SK-N-SH (cell line): Measurements from ENCODE around the gene WTAP. TPM values are rescaled to one million over a fixed set of nuclear protein-coding genes. Genes with fewer than 3 reads are reported as not detected.

ENCODE experiments used
- CTCF ChIA-PET: fragments of 300-600, 350-600 bp; formaldehyde crosslinking; extraction: SDS; loops from one replicate; lab custom pipeline; 2021; lab: Yijun Ruan, JAX
- POLR2A ChIA-PET: fragments of 350-600 bp; sonication (Branson Sonifier 250); formaldehyde crosslinking; extraction: SDS; loops from one replicate; lab custom pipeline; 2020; ENCODE audit warnings: antibody characterized with exemption, inconsistent platforms; lab: Yijun Ruan, JAX
- DNase-seq: peaks from one replicate; pipeline ENCODE4 v3.0.0; 2012
- H2AFZ ChIP-seq: fragments of 200-600 bp; sonication (generic); 2 replicates; pipeline ENCODE4 v1.8.1; 2016; ENCODE audit warnings: antibody characterized with exemption, mild to moderate bottlenecking, low read depth
- H3F3A ChIP-seq: fragments of 200-600 bp; sonication (generic); replicated peaks from 2 replicates; pipeline ENCODE3; 2016; ENCODE audit warnings: antibody characterized with exemption, mild to moderate bottlenecking; ENCODE audit not compliant: insufficient read depth
- H3K27ac ChIP-seq, 2 experiments: fragments of 200-500 bp in 1 of 2; fragments of 200-600 bp in 1 of 2; sonication (Bioruptor generic) in 1 of 2; sonication (generic), shearing (Covaris generic) in 1 of 2; 2 replicates each; pipeline versions ENCODE4 v1.5.1 to v1.6.1; 2014 to 2016; ENCODE audit warnings: low read depth in 2 of 2, inconsistent platforms in 1 of 2, low read length in 1 of 2, mild to moderate bottlenecking in 1 of 2, mixed read lengths in 1 of 2
- H3K27me3 ChIP-seq: fragments of 200-600 bp; sonication (generic), shearing (Covaris generic); 2 replicates; pipeline ENCODE4 v1.6.1; 2016; ENCODE audit warnings: mixed run types; ENCODE audit not compliant: insufficient read depth
- H3K36me3 ChIP-seq, 2 experiments: fragments of 200-500 bp in 1 of 2; fragments of 200-600 bp in 1 of 2; sonication (Bioruptor generic) in 1 of 2; sonication (generic) in 1 of 2; replicated peaks in 1 of 2; 2 replicates each; pipeline versions ENCODE3 to v1.5.1; 2014 to 2016; ENCODE audit warnings: low read length in 1 of 2, mild to moderate bottlenecking in 1 of 2; ENCODE audit not compliant: insufficient read depth in 2 of 2, control insufficient read depth in 1 of 2
- H3K4me1 ChIP-seq, 2 experiments: fragments of 200-500 bp in 1 of 2; fragments of 200-600 bp in 1 of 2; sonication (Bioruptor generic) in 1 of 2; sonication (generic), shearing (Covaris generic) in 1 of 2; 2 replicates each; pipeline versions ENCODE4 v1.5.1 to v1.6.1; 2014 to 2016; ENCODE audit warnings: low read depth in 1 of 2, low read length in 1 of 2, mixed run types in 1 of 2; ENCODE audit not compliant: insufficient read depth in 2 of 2, control insufficient read depth in 1 of 2
- H3K4me2 ChIP-seq: fragments of 200-600 bp; sonication (generic), shearing (Covaris generic); 2 replicates; pipeline ENCODE4 v1.6.1; 2017; ENCODE audit warnings: mixed run types
- H3K4me3 ChIP-seq, 2 experiments: fragments of 200-500 bp in 1 of 2; fragments of 200-600 bp in 1 of 2; sonication (Bioruptor generic) in 1 of 2; sonication (generic), shearing (Covaris generic) in 1 of 2; 2 replicates each; pipeline versions ENCODE4 v1.5.1 to v1.8.1; 2014 to 2016; ENCODE audit warnings: low read depth in 2 of 2, inconsistent platforms in 1 of 2, low read length in 1 of 2, mild to moderate bottlenecking in 1 of 2, mixed read lengths in 1 of 2, moderate library complexity in 1 of 2
- H3K79me2 ChIP-seq: fragments of 200-600 bp; sonication (generic); 2 replicates; pipeline ENCODE4 v1.8.1; 2017; ENCODE audit warnings: mild to moderate bottlenecking; ENCODE audit not compliant: insufficient read depth
- H3K9ac ChIP-seq: fragments of 200-600 bp; sonication (generic); 2 replicates; pipeline ENCODE4 v1.6.1; 2017; ENCODE audit warnings: mixed run types
- H3K9me2 ChIP-seq: fragments of 200-600 bp; sonication (generic); 2 replicates; pipeline ENCODE4 v1.6.1; 2017; ENCODE audit warnings: mixed run types
- H3K9me3 ChIP-seq: fragments of 200-600 bp; sonication (generic); 2 replicates; pipeline ENCODE4 v1.6.1; 2017; ENCODE audit warnings: mixed run types, mild to moderate bottlenecking, moderate library complexity
- H4K20me1 ChIP-seq: fragments of 200-600 bp; sonication (generic); 2 replicates; pipeline ENCODE4 v1.6.1; 2017; ENCODE audit warnings: mild to moderate bottlenecking, mixed run types; ENCODE audit not compliant: insufficient read depth
- CHD2 ChIP-seq: fragments of 150-350 bp; IDR thresholded peaks from 2 replicates; pipeline ENCODE4 v1.6.1; 2018; ENCODE audit warnings: low read length; ENCODE audit not compliant: partially characterized antibody
- ELF1 ChIP-seq: IDR thresholded peaks from 2 replicates; pipeline ENCODE4 v1.4.0; 2012
- EP300 ChIP-seq, 2 experiments: IDR thresholded peaks; 2 replicates each; pipeline versions ENCODE4 v1.4.0 to v1.6.1; 2012; ENCODE audit warnings: borderline replicate concordance in 1 of 2, low read depth in 1 of 2, low read length in 1 of 2
- EZH2phosphoT487 ChIP-seq: fragments of 200-600 bp; sonication (generic); IDR thresholded peaks from 2 replicates; pipeline ENCODE4 v1.6.1; 2017; ENCODE audit warnings: low read depth, mixed run types, mild to moderate bottlenecking, antibody characterized with exemption, moderate library complexity, borderline replicate concordance
- FOXJ3 ChIP-seq: sonication (generic); formaldehyde crosslinking; IDR thresholded peaks from 2 replicates; pipeline ENCODE4 v1.5.1; 2020; ENCODE audit warnings: mild to moderate bottlenecking, missing genetic modification reagents
- FOXM1 ChIP-seq: IDR thresholded peaks from 2 replicates; pipeline ENCODE4 v1.4.0; 2012; ENCODE audit warnings: low read depth, mild to moderate bottlenecking
- GATA2 ChIP-seq: sonication (generic); formaldehyde crosslinking; IDR thresholded peaks from 2 replicates; pipeline ENCODE4 v1.5.0; 2020; ENCODE audit warnings: mild to moderate bottlenecking, missing genetic modification reagents
- MAX ChIP-seq: IDR thresholded peaks from 2 replicates; pipeline ENCODE4 v1.4.0; 2012; ENCODE audit warnings: low read depth
- MEF2A ChIP-seq: IDR thresholded peaks from 2 replicates; pipeline ENCODE4 v1.4.0; 2012; ENCODE audit warnings: low read depth, borderline replicate concordance
- MXI1 ChIP-seq: IDR thresholded peaks from 2 replicates; pipeline ENCODE4 v1.6.1; 2012; ENCODE audit warnings: mild to moderate bottlenecking, low read depth, low read length, improper control_type of control experiment
- NFIC ChIP-seq: IDR thresholded peaks from 2 replicates; pipeline ENCODE4 v1.4.0; 2012; ENCODE audit warnings: borderline replicate concordance
- NRF1 ChIP-seq: IDR thresholded peaks from 2 replicates; pipeline ENCODE4 v1.6.1; 2012; ENCODE audit warnings: low read depth, mild to moderate bottlenecking, low read length
- RAD21 ChIP-seq: IDR thresholded peaks from 2 replicates; pipeline ENCODE4 v1.6.1; 2012; ENCODE audit warnings: mild to moderate bottlenecking, low read length
- RCOR1 ChIP-seq: fragments of 150-350 bp; IDR thresholded peaks from 2 replicates; pipeline ENCODE4 v1.6.1; 2017; ENCODE audit warnings: antibody characterized with exemption, low read length
- RFX5 ChIP-seq: IDR thresholded peaks from 2 replicates; pipeline ENCODE4 v1.6.1; 2012; ENCODE audit warnings: mild to moderate bottlenecking, improper control_type of control experiment, low read length
- SMC3 ChIP-seq: IDR thresholded peaks from 2 replicates; pipeline ENCODE4 v1.6.1; 2012; ENCODE audit warnings: low read depth, low read length, improper control_type of control experiment
- TEAD4 ChIP-seq: IDR thresholded peaks from 2 replicates; pipeline ENCODE4 v1.4.0; 2012; ENCODE audit warnings: mild to moderate bottlenecking, borderline replicate concordance; ENCODE audit not compliant: insufficient read depth
- WGBS: methylation state at CpG from one replicate; pipeline ENCODE4 v1.1.6; 2017; ENCODE audit warnings: low lambda C conversion rate; 5-methylcytosine and 5-hydroxymethylcytosine counted together
- polyA plus RNA-seq, 3 experiments: library from polyadenylated mRNA; depleted of rRNA; stranded (reverse); fragments of >200 nt; gene quantifications; 2 replicates each; pipeline ENCODE4 v1.2.3, GENCODE V29; 2012
- TF ChIP-seq, protein P1 (sequence below): IDR thresholded peaks from 2 replicates; pipeline ENCODE4 v1.4.0; 2012; ENCODE audit warnings: low read depth, borderline replicate concordance
- TF ChIP-seq, protein P2 (sequence below): fragments of 150-350 bp; IDR thresholded peaks from 2 replicates; pipeline ENCODE4 v1.6.1; 2016; ENCODE audit warnings: mild to moderate bottlenecking, low read depth, low read length
- TF ChIP-seq, protein P3 (sequence below): fragments of 150-350 bp; IDR thresholded peaks from 2 replicates; pipeline ENCODE4 v1.6.1; 2017; ENCODE audit warnings: antibody characterized with exemption, low read length, low read depth, borderline replicate concordance

WTAP gene
- polyA plus RNA-seq, 1 of the 3 experiments (the other 2 are of a cell fraction) = 12.8 TPM

GRCh38 chr6:159686703-159687102 is 40.6 kb upstream of the WTAP start:
- Histone ChIP-seq H3K9me3 (no peaks in the 10 kb centered on the region), H4K20me1 (no peaks in the 10 kb centered on the region; the same call in 1 of the 2 replicates), H3K9ac (no peak overlapping the region), H3K27me3 (no peaks in the 10 kb centered on the region), H2AFZ (no peak overlapping the region), H3K4me3 (no peak overlapping the region), H3K9me2 (no peaks in the 10 kb centered on the region), H3K36me3 (peaks cover 24 to 33% of the 10 kb centered on the region in 2 experiments), H3F3A (no peaks in the 10 kb centered on the region), H3K27ac (no peak overlapping the region), H3K4me2 (no peak overlapping the region), H3K79me2 (peaks cover 40% of the 10 kb centered on the region), H3K4me1 (peaks cover 0 to 4% of the 10 kb centered on the region in 2 experiments; a peak in 2 of 4 replicates)
- no peak for DNase-seq
- 91% methylated on average over 3 of the region's 3 CpGs for WGBS
- TF ChIP-seq RFX5 (no peak), RAD21 (no peak), EZH2phosphoT487 (no peak), FOXJ3 (CRISPR knock-in tag) (no peak), NRF1 (no peak), RCOR1 (no peak), ELF1 (no peak), EP300 (IDR thresholded peaks at IDR 0.05; ENCODE audit: borderline replicate concordance in 1 of 2, low read depth in 1 of 2, low read length in 1 of 2) (no peak), GATA2 (no peak), MEF2A (no peak), SMC3 (no peak), FOXM1 (no peak), NFIC (no peak), MAX (no peak), TEAD4 (no peak), MXI1 (no peak), CHD2 (no peak)
- TF ChIP-seq, protein P1, sequence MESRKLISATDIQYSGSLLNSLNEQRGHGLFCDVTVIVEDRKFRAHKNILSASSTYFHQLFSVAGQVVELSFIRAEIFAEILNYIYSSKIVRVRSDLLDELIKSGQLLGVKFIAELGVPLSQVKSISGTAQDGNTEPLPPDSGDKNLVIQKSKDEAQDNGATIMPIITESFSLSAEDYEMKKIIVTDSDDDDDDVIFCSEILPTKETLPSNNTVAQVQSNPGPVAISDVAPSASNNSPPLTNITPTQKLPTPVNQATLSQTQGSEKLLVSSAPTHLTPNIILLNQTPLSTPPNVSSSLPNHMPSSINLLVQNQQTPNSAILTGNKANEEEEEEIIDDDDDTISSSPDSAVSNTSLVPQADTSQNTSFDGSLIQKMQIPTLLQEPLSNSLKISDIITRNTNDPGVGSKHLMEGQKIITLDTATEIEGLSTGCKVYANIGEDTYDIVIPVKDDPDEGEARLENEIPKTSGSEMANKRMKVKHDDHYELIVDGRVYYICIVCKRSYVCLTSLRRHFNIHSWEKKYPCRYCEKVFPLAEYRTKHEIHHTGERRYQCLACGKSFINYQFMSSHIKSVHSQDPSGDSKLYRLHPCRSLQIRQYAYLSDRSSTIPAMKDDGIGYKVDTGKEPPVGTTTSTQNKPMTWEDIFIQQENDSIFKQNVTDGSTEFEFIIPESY = no peak
- TF ChIP-seq, protein P2, sequence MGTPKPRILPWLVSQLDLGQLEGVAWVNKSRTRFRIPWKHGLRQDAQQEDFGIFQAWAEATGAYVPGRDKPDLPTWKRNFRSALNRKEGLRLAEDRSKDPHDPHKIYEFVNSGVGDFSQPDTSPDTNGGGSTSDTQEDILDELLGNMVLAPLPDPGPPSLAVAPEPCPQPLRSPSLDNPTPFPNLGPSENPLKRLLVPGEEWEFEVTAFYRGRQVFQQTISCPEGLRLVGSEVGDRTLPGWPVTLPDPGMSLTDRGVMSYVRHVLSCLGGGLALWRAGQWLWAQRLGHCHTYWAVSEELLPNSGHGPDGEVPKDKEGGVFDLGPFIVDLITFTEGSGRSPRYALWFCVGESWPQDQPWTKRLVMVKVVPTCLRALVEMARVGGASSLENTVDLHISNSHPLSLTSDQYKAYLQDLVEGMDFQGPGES = no peak
- TF ChIP-seq, protein P3, sequence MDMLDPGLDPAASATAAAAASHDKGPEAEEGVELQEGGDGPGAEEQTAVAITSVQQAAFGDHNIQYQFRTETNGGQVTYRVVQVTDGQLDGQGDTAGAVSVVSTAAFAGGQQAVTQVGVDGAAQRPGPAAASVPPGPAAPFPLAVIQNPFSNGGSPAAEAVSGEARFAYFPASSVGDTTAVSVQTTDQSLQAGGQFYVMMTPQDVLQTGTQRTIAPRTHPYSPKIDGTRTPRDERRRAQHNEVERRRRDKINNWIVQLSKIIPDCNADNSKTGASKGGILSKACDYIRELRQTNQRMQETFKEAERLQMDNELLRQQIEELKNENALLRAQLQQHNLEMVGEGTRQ = no peak
- CTCF ChIA-PET = no interaction called here
- POLR2A ChIA-PET = no interaction called here
